ENCODE measurements around the gene RUBCN.

DNA sequence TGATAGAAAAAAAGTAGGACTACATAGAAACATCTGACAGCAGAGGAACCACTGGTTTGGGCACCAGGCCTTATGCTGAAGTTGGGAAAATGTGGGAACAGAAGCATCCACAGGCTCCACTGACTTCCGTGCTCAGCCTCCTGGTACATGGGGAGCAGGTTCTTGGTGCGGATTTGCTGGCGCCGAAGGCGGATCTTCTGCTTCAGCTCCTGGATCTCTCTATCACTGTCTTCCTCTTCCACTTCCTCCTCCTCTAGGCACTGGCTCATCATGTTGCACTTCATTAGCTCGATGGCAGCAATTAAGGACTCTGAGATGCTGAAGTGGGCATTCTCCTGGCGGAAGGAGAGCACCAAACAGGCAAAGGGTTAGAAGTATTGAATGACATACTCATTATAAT lies 42.5 kb downstream of the RUBCN start:
- TF ChIP-seq, protein P1, sequence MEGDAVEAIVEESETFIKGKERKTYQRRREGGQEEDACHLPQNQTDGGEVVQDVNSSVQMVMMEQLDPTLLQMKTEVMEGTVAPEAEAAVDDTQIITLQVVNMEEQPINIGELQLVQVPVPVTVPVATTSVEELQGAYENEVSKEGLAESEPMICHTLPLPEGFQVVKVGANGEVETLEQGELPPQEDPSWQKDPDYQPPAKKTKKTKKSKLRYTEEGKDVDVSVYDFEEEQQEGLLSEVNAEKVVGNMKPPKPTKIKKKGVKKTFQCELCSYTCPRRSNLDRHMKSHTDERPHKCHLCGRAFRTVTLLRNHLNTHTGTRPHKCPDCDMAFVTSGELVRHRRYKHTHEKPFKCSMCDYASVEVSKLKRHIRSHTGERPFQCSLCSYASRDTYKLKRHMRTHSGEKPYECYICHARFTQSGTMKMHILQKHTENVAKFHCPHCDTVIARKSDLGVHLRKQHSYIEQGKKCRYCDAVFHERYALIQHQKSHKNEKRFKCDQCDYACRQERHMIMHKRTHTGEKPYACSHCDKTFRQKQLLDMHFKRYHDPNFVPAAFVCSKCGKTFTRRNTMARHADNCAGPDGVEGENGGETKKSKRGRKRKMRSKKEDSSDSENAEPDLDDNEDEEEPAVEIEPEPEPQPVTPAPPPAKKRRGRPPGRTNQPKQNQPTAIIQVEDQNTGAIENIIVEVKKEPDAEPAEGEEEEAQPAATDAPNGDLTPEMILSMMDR (IDR thresholded peaks at IDR 0.05) = no peak
- TF ChIP-seq POLR2A (IDR thresholded peaks at IDR 0.05) = no peak
